DOHH2 (cell line): Measurements from ENCODE around the gene GPR26.

Experiments used
- EZH2phosphoT487 ChIP-seq: fragments of 200-600 bp; sonication (generic); IDR thresholded peaks from 2 replicates; pipeline ENCODE4 v1.6.1; 2017; ENCODE audit warnings: borderline replicate concordance, mild to moderate bottlenecking, antibody characterized with exemption, low read length, moderate library complexity, mixed read lengths
- TF ChIP-seq, protein P1 (sequence below): fragments of 200-600 bp; sonication (generic); IDR thresholded peaks from one replicate; pipeline ENCODE4 v1.5.1; 2014; ENCODE audit warnings: antibody characterized with exemption, mild to moderate bottlenecking, low read depth, low read length; ENCODE audit not compliant: poor library complexity, severe bottlenecking

DNA sequence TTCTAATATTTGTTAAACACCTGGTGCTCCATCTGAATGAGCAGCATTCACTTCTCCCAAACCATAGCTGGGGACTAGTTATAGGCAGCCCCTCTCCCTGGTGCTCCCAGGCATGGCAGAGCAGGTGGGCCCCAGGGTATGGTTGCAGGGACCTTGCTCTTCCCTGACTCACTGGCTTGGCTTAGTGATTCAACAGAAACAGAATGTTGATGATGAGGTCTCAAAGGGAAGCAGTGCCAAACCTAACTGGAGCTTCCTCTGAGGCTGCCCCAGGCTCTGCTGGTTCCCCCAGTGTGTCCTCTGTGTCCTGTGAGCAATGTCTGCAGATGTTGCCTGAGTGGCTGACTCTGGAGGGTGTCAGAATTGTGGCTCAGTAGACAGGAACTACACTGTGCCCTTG, 3.7 kb downstream of the GPR26 start:
- TF ChIP-seq, protein P1, sequence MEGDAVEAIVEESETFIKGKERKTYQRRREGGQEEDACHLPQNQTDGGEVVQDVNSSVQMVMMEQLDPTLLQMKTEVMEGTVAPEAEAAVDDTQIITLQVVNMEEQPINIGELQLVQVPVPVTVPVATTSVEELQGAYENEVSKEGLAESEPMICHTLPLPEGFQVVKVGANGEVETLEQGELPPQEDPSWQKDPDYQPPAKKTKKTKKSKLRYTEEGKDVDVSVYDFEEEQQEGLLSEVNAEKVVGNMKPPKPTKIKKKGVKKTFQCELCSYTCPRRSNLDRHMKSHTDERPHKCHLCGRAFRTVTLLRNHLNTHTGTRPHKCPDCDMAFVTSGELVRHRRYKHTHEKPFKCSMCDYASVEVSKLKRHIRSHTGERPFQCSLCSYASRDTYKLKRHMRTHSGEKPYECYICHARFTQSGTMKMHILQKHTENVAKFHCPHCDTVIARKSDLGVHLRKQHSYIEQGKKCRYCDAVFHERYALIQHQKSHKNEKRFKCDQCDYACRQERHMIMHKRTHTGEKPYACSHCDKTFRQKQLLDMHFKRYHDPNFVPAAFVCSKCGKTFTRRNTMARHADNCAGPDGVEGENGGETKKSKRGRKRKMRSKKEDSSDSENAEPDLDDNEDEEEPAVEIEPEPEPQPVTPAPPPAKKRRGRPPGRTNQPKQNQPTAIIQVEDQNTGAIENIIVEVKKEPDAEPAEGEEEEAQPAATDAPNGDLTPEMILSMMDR = no peak
- no peak for TF ChIP-seq EZH2phosphoT487
